ENCODE data around the gene ECM2.

GRCh38 chr9:92455217-92455616 is 80.6 kb downstream of the ECM2 start:
- TF ChIP-seq CTCF (conservative IDR thresholded peaks at IDR 0.05) = peak; percentile 62
- TF ChIP-seq ZFX (IDR thresholded peaks at IDR 0.05) = no peak
